Left renal pelvis (tissue), 4 donors: ENCODE measurements around the gene KLHL29. TPM values are rescaled to one million over a fixed set of nuclear protein-coding genes. Genes with fewer than 3 reads are reported as not detected.
"Not testable (repeated sequence)": the region's sequence is repeated elsewhere in the genome, so short reads cannot be mapped to it uniquely, and the experiment has no call there.

ENCODE experiments used
- DNase-seq, 4 donors: peaks; one replicate each; pipeline ENCODE4 v3.0.0-alpha.2; 2013; ENCODE audit warnings: low read depth in 4 of 4, low spot score in 3 of 4
- polyA plus RNA-seq, 4 donors: library from polyadenylated mRNA; unstranded; fragments of 120-200 nt; gene quantifications; one replicate each; pipeline ENCODE4 v1.2.1, GENCODE V29; 2013; ENCODE audit not compliant: insufficient read length in 4 of 4

Gene KLHL29
- polyA plus RNA-seq, 4 donors, result 7.5 to 11.6 (median 11.1) TPM

- DNase-seq, result no peak
Observed at GRCh38 chr2:23722255-23722654, 337.3 kb downstream of the KLHL29 start.

- DNase-seq, result not testable (repeated sequence)
Observed at GRCh38 chr2:23723029-23723428, 338.1 kb downstream of the KLHL29 start.

GRCh38 chr2:23734416-23734815 lies 349.4 kb downstream of the KLHL29 start:
- no peak for DNase-seq

GRCh38 chr2:23736783-23737182 lies 351.8 kb downstream of the KLHL29 start:
- DNase-seq, result not testable (repeated sequence)

GRCh38 chr2:23745068-23745725 lies 360.2 kb downstream of the KLHL29 start:
- DNase-seq, result no peak

- DNase-seq, result no peak
Observed at GRCh38 chr2:23745726-23746105, 360.7 kb downstream of the KLHL29 start.

GRCh38 chr2:23746141-23746863 lies 361.3 kb downstream of the KLHL29 start:
- no peak for DNase-seq

- DNase-seq, result no peak
Observed at GRCh38 chr2:23751747-23752265, 366.8 kb downstream of the KLHL29 start.

GRCh38 chr2:23753291-23754010 lies 368.5 kb downstream of the KLHL29 start:
- DNase-seq, result no peak

GRCh38 chr2:23754970-23755369 lies 370.0 kb downstream of the KLHL29 start:
- DNase-seq, result no peak

- DNase-seq, result no peak
Observed at GRCh38 chr2:23756593-23757292, 371.8 kb downstream of the KLHL29 start.

- no peak for DNase-seq
Observed at GRCh38 chr2:23757686-23758433, 372.9 kb downstream of the KLHL29 start.
